ENCODE results near the gene CRABP2.

DNA sequence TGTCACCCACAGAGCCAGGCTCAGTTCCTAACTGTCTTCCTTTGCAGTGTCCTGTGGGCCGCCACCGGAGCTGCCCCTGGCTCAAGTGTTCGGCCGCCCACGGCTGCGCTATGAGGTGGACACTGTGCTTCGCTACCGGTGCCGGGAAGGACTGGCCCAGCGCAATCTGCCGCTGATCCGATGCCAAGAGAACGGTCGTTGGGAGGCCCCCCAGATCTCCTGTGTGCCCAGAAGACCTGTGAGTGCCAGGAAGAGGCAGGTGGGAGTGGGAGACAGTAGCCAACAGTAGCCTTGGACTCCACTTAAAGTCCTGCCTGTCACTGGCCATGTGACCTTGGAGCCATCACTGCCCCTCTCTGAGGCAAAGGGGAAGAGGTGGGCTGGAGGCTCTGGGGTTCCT, 46.9 kb downstream of the CRABP2 start:
- TF ChIP-seq, protein P1, sequence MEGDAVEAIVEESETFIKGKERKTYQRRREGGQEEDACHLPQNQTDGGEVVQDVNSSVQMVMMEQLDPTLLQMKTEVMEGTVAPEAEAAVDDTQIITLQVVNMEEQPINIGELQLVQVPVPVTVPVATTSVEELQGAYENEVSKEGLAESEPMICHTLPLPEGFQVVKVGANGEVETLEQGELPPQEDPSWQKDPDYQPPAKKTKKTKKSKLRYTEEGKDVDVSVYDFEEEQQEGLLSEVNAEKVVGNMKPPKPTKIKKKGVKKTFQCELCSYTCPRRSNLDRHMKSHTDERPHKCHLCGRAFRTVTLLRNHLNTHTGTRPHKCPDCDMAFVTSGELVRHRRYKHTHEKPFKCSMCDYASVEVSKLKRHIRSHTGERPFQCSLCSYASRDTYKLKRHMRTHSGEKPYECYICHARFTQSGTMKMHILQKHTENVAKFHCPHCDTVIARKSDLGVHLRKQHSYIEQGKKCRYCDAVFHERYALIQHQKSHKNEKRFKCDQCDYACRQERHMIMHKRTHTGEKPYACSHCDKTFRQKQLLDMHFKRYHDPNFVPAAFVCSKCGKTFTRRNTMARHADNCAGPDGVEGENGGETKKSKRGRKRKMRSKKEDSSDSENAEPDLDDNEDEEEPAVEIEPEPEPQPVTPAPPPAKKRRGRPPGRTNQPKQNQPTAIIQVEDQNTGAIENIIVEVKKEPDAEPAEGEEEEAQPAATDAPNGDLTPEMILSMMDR (IDR thresholded peaks at IDR 0.05; ENCODE audit: low read length) = no peak
- no peak for TF ChIP-seq EZH2 (optimal IDR thresholded peaks at IDR 0.05; ENCODE audit: low read depth, low read length)

Measured in MM.1S (cell line).